Endodermal cell (in vitro differentiated cells): Measurements from ENCODE around the gene SLC52A3. TPM values are rescaled to one million over a fixed set of nuclear protein-coding genes. Genes with fewer than 3 reads are reported as not detected.
"Not testable (repeated sequence)": the region's sequence is repeated elsewhere in the genome, so short reads cannot be mapped to it uniquely, and the experiment has no call there.

Source experiments
- DNase-seq: peaks from one replicate; pipeline ENCODE4 v3.0.0-alpha.2; 2017
- H3K27ac ChIP-seq: 2 replicates; pipeline ENCODE4 v1.5.1; 2013; ENCODE audit warnings: mild to moderate bottlenecking, low read depth, low read length, moderate library complexity
- H3K27me3 ChIP-seq: 2 replicates; pipeline ENCODE4 v1.6.1; 2013; ENCODE audit warnings: mild to moderate bottlenecking, low read length, moderate library complexity; ENCODE audit not compliant: insufficient read depth, control insufficient read depth, poor library complexity, severe bottlenecking
- H3K36me3 ChIP-seq: 2 replicates; pipeline ENCODE4 v1.7.0; 2013; ENCODE audit warnings: mild to moderate bottlenecking, low read length, moderate library complexity; ENCODE audit not compliant: control insufficient read depth, insufficient read depth
- H3K4me1 ChIP-seq: one replicate; pipeline ENCODE4 v1.7.0; 2013; ENCODE audit warnings: low read length; ENCODE audit not compliant: control insufficient read depth, insufficient read depth
- H3K4me3 ChIP-seq: 2 replicates; pipeline ENCODE4 v1.5.1; 2013; ENCODE audit warnings: mild to moderate bottlenecking, low read length, moderate library complexity
- H3K9ac ChIP-seq: 2 replicates; pipeline ENCODE4 v1.6.1; 2013; ENCODE audit warnings: mild to moderate bottlenecking, low read length, moderate library complexity; ENCODE audit not compliant: poor library complexity, severe bottlenecking; ENCODE audit errors: extremely low read depth
- H3K9me3 ChIP-seq: 2 replicates; pipeline ENCODE4 v1.6.1; 2013; ENCODE audit warnings: mild to moderate bottlenecking, low read length, moderate library complexity; ENCODE audit not compliant: control insufficient read depth
- H3K27ac Mint-ChIP-seq: 2 replicates; pipeline ENCODE4 v1.8.0; 2020; ENCODE audit warnings: mixed read lengths
- H3K27me3 Mint-ChIP-seq: 2 replicates; pipeline ENCODE4 v1.8.0; 2021; ENCODE audit warnings: mild to moderate bottlenecking, mixed read lengths; ENCODE audit not compliant: insufficient read depth
- H3K36me3 Mint-ChIP-seq: 2 replicates; pipeline ENCODE4 v1.8.0; 2020; ENCODE audit warnings: low read depth, mixed read lengths
- H3K4me1 Mint-ChIP-seq: 2 replicates; pipeline ENCODE4 v1.8.0; 2020; ENCODE audit warnings: mixed read lengths
- H3K4me3 Mint-ChIP-seq: 2 replicates; pipeline ENCODE4 v1.8.0; 2020; ENCODE audit warnings: mild to moderate bottlenecking, moderate library complexity, mixed read lengths
- H3K9me3 Mint-ChIP-seq: 2 replicates; pipeline ENCODE4 v1.8.0; 2020; ENCODE audit warnings: mild to moderate bottlenecking, mixed read lengths
- CTCF ChIP-seq: fragments of 200-600 bp; sonication (generic); conservative IDR thresholded peaks from 2 replicates; pipeline ENCODE4 v1.5.0; 2021; ENCODE audit warnings: antibody characterized with exemption, mild to moderate bottlenecking
- WGBS, 2 experiments: methylation state at CpG; one replicate each; pipeline versions ENCODE4 v1.1.5 to v1.1.7; 2013; ENCODE audit warnings: missing lambda C conversion rate in 2 of 2, mixed read lengths in 1 of 2; ENCODE audit not compliant: insufficient coverage in 1 of 2, insufficient read length in 1 of 2; 5-methylcytosine and 5-hydroxymethylcytosine counted together
- total RNA-seq, 2 donors: library from RNA; stranded (reverse); fragmentation: NEBNext Ultra II Directional in 1 of 2; extraction: Animal tissue kit (Norgen Biotek cat#: 25700) in 1 of 2; gene quantifications; 2 replicates in 1 of 2; 3 replicates in 1 of 2; pipeline ENCODE4 v1.2.1, GENCODE V29; 2021

Gene SLC52A3
- total RNA-seq, 2 donors from 2014 or later: 3.1 to 5.7 TPM

- TF ChIP-seq CTCF: no peak
- no peak for DNase-seq
- H3K9ac ChIP-seq: no peak overlapping the region
- peaks cover 82% of the 10 kb centered on the region for H3K27me3 Mint-ChIP-seq
- H3K4me1 ChIP-seq: no peaks in the 10 kb centered on the region
- no peaks in the 10 kb centered on the region for H3K9me3 ChIP-seq
- H3K36me3 Mint-ChIP-seq: no peaks in the 10 kb centered on the region
- H3K4me3 Mint-ChIP-seq: no peak overlapping the region
- no peak overlapping the region for H3K4me3 ChIP-seq
- 83 to 93% methylated on average over 4 of the region's 4 CpGs for WGBS, 2 experiments
- no peaks in the 10 kb centered on the region for H3K36me3 ChIP-seq
- no peaks in the 10 kb centered on the region for H3K9me3 Mint-ChIP-seq
- no peak overlapping the region for H3K27ac Mint-ChIP-seq
- H3K27me3 ChIP-seq: peaks cover 21% of the 10 kb centered on the region
- H3K4me1 Mint-ChIP-seq: peaks cover 4% of the 10 kb centered on the region
- H3K27ac ChIP-seq: no peak overlapping the region
Observed at GRCh38 chr20:726160-726559, 42.1 kb downstream of the SLC52A3 start.

- peaks cover 76% of the 10 kb centered on the region for H3K27me3 Mint-ChIP-seq
- no peak for TF ChIP-seq CTCF
- H3K27me3 ChIP-seq: peaks cover 21% of the 10 kb centered on the region
Observed at GRCh38 chr20:725491-725890, 42.8 kb downstream of the SLC52A3 start.

GRCh38 chr20:724797-725196, 43.5 kb downstream of the SLC52A3 start:
- peaks cover 69% of the 10 kb centered on the region for H3K27me3 Mint-ChIP-seq
- H3K27ac Mint-ChIP-seq, H3K9ac ChIP-seq, H3K9me3 Mint-ChIP-seq, H3K4me3 ChIP-seq, H3K36me3 Mint-ChIP-seq, H3K4me1 ChIP-seq, H3K4me1 Mint-ChIP-seq, H3K9me3 ChIP-seq, H3K27ac ChIP-seq, H3K36me3 ChIP-seq, H3K4me3 Mint-ChIP-seq: not testable (repeated sequence)
- WGBS, 2 experiments: 91 to 92% methylated on average over 7 of the region's 7 CpGs
- H3K27me3 ChIP-seq: peaks cover 21% of the 10 kb centered on the region
- peak; percentile 17 for DNase-seq

More at GRCh38 chr20:725491-725890, 42.8 kb downstream of the SLC52A3 start:
- Histone ChIP-seq H3K27ac (no peak overlapping the region), H3K9me3 (no peaks in the 10 kb centered on the region), H3K4me1 (no peaks in the 10 kb centered on the region), H3K9ac (no peak overlapping the region), H3K4me3 (no peak overlapping the region), H3K36me3 (no peaks in the 10 kb centered on the region)
- no peaks in the 10 kb centered on the region for H3K9me3 Mint-ChIP-seq
- H3K4me3 Mint-ChIP-seq: no peak overlapping the region
- DNase-seq: no peak
- 95 to 100% methylated on average over 7 of the region's 7 CpGs for WGBS, 2 experiments
- peaks cover 4% of the 10 kb centered on the region for H3K4me1 Mint-ChIP-seq
- no peaks in the 10 kb centered on the region for H3K36me3 Mint-ChIP-seq
- no peak overlapping the region for H3K27ac Mint-ChIP-seq

GRCh38 chr20:723756-724155, 44.5 kb downstream of the SLC52A3 start:
- Histone ChIP-seq H3K27ac (no peak overlapping the region), H3K9me3 (no peaks in the 10 kb centered on the region), H3K36me3 (no peaks in the 10 kb centered on the region), H3K4me1 (no peaks in the 10 kb centered on the region), H3K27me3 (peaks cover 17% of the 10 kb centered on the region), H3K9ac (no peak overlapping the region), H3K4me3 (no peak overlapping the region)
- TF ChIP-seq CTCF: no peak
- H3K27me3 Mint-ChIP-seq: peaks cover 61% of the 10 kb centered on the region
- H3K4me1 Mint-ChIP-seq: peaks cover 3% of the 10 kb centered on the region
- no peak overlapping the region for H3K27ac Mint-ChIP-seq
- 75 to 77% methylated on average over 6 to 8 of the region's 8 CpGs for WGBS, 2 experiments
- no peaks in the 10 kb centered on the region for H3K9me3 Mint-ChIP-seq
- H3K4me3 Mint-ChIP-seq: no peak overlapping the region
- no peaks in the 10 kb centered on the region for H3K36me3 Mint-ChIP-seq
- DNase-seq: no peak
